ENCODE measurements around the gene HCN2.

- TF ChIP-seq, protein P1, sequence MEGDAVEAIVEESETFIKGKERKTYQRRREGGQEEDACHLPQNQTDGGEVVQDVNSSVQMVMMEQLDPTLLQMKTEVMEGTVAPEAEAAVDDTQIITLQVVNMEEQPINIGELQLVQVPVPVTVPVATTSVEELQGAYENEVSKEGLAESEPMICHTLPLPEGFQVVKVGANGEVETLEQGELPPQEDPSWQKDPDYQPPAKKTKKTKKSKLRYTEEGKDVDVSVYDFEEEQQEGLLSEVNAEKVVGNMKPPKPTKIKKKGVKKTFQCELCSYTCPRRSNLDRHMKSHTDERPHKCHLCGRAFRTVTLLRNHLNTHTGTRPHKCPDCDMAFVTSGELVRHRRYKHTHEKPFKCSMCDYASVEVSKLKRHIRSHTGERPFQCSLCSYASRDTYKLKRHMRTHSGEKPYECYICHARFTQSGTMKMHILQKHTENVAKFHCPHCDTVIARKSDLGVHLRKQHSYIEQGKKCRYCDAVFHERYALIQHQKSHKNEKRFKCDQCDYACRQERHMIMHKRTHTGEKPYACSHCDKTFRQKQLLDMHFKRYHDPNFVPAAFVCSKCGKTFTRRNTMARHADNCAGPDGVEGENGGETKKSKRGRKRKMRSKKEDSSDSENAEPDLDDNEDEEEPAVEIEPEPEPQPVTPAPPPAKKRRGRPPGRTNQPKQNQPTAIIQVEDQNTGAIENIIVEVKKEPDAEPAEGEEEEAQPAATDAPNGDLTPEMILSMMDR (conservative IDR thresholded peaks at IDR 0.05), result no peak
- TF ChIP-seq EZH2 (IDR thresholded peaks at IDR 0.05; ENCODE audit: low read depth), result no peak
Observed at GRCh38 chr19:639253-640160, 49.8 kb downstream of the HCN2 start, which contains the start of gene FGF22.

Measured in PC-9 (cell line).